C4-2B (cell line): ENCODE results near the gene ZNF132.
"Not testable (repeated sequence)": the region's sequence is repeated elsewhere in the genome, so short reads cannot be mapped to it uniquely, and the experiment has no call there.

ENCODE experiments used
- H3K27ac ChIP-seq: fragments of 450-650 bp; 2 replicates; pipeline ENCODE4 v1.5.1; 2017
- ZFX ChIP-seq: fragments of 450-650 bp; IDR thresholded peaks from 2 replicates; pipeline ENCODE4 v1.6.1; 2017
- TF ChIP-seq, protein P1 (sequence below): fragments of 450-650 bp; conservative IDR thresholded peaks from 2 replicates; pipeline ENCODE4 v1.5.1; 2017; ENCODE audit warnings: mild to moderate bottlenecking

ZNF132 gene

DNA sequence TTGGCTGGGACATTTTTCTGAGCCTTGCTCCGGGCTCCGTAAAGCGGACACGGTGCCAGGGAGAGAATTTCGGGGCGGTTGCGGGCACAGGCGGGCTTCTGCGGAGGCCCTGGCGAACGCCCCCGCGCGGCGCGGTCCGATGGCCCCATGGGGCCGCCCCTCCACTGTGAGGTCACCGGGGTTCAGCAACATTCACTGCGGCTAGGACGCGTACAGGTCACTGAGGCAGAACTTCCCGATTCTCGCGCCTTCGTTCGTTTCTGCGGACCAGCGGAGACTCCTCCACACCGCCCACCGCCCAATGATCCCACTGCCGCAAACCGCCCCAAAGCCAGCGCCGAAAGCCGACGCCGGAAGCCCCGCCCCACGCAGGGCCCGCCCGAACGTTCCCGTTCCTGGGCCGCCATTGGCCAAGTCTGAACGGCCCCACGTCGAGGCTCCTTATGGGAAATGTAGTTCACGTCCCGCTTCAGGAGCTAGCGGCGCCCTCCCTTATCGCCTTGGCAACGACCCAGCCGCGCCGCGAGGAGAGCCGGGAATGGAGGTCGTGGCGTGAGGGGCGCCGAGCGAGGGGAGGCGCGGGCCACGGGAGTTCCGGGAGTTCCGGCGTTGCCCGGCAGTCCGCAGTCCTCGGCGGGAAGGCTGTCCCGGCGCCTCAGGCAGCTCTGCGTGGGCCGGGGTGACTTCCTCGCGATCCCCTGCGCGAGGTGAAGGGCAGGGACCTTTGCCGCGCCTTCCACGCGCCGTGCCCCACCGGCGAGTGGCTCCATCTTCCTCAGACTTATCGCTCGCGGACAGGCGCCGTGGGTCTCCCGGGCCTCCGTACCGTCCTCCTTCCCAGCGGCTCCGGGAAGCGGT is 31.6 kb downstream of the ZNF132 start, which contains the start of gene ZNF584:
ZNF584 (plus strand) TSS at position 498 of the 858 bp plus-strand sequence. CDS start 499 bp downstream, outside the sequence.
- H3K27ac ChIP-seq = peak within 1 kb of the TSS; percentile 88
- TF ChIP-seq ZFX = no peak
- TF ChIP-seq, protein P1, sequence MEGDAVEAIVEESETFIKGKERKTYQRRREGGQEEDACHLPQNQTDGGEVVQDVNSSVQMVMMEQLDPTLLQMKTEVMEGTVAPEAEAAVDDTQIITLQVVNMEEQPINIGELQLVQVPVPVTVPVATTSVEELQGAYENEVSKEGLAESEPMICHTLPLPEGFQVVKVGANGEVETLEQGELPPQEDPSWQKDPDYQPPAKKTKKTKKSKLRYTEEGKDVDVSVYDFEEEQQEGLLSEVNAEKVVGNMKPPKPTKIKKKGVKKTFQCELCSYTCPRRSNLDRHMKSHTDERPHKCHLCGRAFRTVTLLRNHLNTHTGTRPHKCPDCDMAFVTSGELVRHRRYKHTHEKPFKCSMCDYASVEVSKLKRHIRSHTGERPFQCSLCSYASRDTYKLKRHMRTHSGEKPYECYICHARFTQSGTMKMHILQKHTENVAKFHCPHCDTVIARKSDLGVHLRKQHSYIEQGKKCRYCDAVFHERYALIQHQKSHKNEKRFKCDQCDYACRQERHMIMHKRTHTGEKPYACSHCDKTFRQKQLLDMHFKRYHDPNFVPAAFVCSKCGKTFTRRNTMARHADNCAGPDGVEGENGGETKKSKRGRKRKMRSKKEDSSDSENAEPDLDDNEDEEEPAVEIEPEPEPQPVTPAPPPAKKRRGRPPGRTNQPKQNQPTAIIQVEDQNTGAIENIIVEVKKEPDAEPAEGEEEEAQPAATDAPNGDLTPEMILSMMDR = no peak; the same call in 1 of the 2 replicates

DNA sequence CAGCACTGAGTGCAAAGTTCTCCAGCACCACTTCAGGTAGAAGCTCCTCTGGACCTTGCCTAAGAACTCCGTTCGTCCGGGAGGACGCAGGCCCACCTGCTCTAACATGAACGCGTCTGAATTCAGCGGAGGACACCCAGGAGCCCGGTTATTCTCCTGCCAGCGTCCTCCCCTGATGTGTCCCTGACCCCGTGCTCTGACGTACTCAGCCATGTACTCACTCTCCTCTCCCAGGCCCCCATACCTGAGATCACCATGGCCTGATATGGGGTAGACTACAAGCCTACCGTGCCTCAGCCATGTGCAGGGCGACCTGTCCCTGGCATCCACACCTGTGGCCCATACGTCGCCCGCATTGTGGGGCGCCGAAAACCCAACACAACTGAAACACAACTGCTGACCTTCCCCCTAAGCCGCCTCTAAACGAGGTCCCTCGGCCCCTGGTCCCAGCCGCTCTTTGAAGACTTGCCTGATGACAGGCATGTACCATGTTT is 32.2 kb downstream of the ZNF132 start:
- peak overlapping the region; percentile 88 for H3K27ac ChIP-seq
- TF ChIP-seq, protein P1 = no peak
- no peak for TF ChIP-seq ZFX

DNA sequence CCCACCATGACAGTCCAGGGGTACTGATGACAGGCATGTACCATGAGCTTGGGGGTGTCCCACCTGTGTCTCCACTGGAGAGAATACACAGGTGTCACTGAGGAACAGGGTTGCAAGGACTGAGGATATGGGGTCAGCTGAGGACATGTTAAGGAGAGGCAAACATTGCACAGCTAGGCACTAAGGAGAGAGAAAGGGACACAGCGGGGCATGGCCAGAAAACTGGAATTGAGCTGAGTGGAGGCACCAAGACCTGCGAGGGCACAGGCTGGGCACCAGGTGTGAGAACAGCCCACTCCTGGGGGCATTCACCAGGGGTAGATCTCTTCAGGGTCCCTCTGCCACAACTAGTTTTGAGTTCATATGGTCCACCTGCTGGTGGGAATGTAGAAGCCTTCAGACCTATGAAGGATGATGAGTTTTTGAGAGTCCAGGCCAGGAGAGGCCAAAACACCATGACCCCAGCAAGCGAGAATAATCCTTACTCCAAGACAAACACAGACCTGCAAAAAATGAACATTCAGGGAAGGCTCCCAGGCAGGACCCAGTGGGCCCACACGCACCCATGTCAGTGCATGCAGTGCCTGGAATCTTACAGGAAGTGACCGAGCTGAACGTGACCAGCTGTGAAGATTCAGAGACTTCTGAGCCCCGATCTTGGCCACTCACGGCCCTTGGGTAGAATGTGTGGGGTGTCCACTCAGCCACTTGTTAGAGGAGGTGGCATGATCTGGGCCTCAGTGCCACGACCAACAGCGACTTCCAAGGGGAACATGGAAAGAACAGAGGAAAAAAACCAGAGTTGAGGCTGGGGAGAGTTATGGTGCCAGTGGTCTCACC is 32.9 kb downstream of the ZNF132 start:
- peak overlapping the region; percentile 88 for H3K27ac ChIP-seq
- TF ChIP-seq, protein P1 = no peak; the same call in 1 of the 2 replicates
- TF ChIP-seq ZFX = no peak

DNA sequence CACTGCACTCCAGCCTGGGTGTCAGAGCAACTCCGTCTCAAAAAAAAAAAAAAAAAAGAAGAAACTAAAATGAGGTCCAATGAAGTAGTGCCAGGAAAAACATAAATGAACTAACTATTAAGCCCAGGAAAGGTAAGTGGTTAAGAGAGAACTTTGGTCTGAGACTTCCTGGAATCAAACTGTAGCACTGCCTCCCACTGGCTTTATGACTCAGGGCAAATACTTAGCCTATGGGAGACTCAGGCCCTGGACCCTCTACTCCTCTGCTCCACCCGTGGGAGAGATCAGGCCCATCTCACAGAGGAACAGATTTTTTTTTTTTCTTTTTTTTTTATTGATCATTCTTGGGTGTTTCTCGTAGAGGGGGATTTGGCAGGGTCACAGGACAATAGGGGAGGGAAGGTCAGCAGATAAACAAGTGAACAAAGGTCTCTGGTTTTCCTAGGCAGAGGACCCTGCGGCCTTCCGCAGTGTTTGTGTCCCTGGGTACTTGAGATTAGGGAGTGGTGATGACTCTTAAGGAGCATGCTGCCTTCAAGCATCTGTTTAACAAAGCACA is 36.0 kb downstream of the ZNF132 start:
- H3K27ac ChIP-seq = not testable (repeated sequence)

DNA sequence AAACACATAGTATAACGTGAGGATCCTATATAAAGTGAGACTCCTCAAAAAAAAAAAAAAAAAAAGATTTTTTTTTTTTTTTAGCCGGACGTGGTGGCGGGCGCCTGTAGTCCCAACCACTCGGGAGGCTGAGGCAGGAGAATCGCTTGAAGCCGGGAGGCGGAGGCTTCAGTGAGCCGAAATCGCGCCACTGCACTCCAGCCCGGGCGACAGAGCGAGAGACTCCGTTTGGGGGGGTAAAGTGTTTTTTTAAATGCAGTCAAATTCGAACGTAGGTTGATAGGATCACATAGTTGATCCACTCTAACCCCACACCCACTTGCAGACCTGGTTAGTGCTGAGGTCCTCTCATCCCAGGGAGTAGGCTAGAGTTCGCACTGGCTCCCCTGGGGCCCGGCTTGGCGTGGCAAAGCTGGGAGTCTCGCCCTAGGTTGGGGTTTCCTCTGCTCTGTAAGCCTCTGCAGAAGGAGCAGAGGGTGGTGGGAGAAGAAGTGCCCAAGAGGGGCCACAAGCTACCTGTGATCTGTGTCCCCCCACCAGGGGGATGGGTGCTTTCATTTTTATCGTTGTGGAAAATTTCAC is 38.0 kb downstream of the ZNF132 start:
- TF ChIP-seq ZFX = no peak
- TF ChIP-seq, protein P1 = no peak
- peak overlapping the region; percentile 76 for H3K27ac ChIP-seq

DNA sequence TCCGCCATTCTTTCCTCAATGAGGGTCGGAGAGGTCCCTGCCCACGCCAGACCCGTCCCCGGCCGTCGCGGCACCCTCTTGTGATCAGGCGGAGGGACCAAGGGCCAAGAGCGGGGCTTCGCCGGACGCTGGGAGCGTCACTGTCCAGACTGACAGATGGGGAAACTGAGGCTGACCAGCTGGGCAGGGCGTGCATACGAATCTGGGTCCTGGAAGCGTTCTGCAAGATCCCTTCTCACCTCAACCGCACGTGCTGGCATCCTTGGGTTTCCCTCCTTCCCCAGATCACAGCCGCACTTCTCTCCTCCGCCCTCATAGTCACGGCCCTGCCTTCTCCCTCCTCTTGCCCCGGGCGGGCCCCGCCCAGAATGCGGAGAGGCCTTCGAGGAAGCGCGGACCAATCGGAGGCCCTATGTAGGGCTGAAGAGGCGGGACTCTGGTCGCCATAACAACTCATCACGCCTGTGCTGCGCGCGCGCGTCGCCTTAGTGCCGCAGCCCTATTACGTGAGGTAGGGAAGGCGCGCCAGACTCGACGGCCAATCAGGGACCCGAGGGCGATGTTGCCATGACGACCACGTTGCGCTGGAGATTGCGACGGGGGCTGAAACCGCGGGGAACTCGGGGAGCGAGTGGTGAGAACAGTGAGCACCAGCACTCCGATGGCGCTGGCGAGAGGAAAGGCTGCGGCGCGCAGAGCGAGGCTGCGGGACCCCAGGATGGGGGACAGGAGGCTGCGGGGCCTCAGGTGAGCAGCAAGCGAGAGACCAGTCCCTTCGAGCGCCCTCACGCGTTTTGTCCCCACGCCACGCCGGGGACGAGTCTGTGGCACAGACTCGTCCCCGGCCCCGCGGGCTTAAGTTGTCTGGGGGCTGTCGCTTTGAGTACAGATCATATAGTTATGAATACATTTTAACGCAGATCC is 38.8 kb downstream of the ZNF132 start:
- H3K27ac ChIP-seq = peak overlapping the region; percentile 76
- no peak for TF ChIP-seq ZFX
- TF ChIP-seq, protein P1 = no peak
